Measurements from ENCODE around the gene ETV6.

DNA sequence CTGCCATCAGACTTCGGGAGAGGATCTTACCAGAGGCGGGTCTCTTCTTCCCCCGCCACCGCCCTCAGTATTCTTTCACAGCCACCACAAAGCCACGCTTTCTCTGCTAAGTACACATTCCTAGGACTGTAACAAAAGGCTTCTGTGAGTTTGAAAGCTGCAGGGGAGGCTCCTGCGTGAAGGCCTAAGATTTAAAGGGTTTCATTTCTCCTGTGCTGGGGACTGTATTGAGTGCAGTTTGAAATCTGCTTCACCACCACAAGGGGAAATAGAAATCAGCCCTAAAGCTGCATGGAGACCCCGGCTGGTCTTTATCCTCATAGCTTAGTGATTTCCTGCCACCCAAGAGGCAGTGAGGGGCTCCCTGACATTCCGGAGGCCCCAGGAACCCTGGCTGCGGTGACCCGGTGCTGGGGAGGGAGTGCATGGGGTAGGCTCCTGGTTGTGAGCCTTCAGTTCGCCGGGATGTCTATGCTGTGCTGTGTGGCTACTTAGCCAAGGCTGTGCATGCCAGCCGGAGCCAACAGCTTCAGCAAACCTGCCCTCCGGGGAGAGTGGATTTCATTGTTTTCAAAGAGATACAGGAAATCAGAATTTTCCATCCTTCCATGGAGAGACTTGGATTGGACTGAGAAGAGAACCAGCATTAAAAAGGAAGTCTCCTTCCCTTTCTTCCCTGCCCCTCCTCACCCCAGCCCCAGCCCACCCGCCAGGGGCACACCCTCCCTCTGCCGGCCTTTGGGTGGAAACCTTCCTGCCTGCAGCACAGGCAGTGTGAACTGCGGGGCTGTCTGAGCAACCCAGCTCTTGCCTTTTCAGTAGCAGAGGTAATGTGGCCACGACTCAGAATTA lies 163.3 kb downstream of the ETV6 start:
- TF ChIP-seq, protein P1, sequence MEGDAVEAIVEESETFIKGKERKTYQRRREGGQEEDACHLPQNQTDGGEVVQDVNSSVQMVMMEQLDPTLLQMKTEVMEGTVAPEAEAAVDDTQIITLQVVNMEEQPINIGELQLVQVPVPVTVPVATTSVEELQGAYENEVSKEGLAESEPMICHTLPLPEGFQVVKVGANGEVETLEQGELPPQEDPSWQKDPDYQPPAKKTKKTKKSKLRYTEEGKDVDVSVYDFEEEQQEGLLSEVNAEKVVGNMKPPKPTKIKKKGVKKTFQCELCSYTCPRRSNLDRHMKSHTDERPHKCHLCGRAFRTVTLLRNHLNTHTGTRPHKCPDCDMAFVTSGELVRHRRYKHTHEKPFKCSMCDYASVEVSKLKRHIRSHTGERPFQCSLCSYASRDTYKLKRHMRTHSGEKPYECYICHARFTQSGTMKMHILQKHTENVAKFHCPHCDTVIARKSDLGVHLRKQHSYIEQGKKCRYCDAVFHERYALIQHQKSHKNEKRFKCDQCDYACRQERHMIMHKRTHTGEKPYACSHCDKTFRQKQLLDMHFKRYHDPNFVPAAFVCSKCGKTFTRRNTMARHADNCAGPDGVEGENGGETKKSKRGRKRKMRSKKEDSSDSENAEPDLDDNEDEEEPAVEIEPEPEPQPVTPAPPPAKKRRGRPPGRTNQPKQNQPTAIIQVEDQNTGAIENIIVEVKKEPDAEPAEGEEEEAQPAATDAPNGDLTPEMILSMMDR (IDR thresholded peaks at IDR 0.05), result no peak
- TF ChIP-seq ZFX (IDR thresholded peaks at IDR 0.05; ENCODE audit: borderline replicate concordance), result no peak
